ENCODE results near the gene SNX13.

SNX13 gene

DNA sequence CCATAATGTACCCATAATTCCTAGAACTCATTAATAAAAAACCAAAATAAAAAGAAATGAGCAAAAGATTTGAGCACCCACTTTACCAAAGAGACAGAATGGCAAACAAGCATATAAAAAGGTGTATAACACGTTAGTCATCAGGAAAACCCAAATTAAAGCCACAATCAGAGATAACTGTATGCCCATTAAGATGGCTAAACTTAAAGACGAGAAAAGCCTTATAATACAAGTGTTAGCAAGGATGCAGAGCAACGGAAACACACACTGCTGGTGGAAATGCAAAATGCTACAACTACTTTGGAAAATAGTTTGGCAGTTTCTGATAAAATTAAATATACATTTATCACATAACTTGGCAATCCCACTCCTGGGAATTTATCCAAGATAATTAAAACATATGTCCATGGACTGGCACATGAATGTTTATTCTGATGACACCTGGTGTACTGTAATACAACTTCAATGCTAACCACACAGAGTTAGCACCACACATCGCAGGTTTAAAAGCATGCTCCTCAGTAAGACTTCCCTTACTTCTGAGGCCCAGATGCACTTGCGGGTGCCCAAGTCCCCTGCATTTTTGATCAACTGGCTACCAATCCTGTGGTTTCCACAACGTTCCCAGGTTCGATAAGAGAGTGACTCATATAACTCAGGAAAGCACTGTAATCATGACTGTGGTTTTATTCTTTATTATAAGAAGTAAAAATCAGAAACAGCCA is 158.6 kb downstream of the SNX13 start:
- no peak for DNase-seq (ENCODE audit: low spot score)

DNA sequence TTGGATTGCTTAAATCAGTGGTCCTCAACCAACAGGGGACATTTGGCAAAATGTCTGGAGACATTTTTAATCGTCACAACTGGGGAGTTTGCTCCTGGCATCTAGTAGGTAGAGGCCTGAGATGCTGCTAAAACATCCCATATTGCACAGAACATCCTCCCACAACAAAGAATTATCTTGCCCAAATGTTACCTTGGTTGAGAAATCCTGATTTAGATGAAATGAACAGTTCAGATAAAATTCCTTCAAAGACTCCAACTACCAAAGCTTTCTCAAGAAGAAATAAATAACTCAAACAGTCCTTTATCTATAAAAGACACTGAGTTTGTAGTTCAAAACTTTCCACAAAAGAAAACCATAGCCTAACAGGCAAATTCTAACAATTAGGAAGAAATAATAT is 160.9 kb downstream of the SNX13 start:
- DNase-seq (ENCODE audit: low spot score), result no peak

GRCh38 chr7:17774716-17775288 is 165.5 kb downstream of the SNX13 start:
- DNase-seq (ENCODE audit: low spot score), result no peak

DNA sequence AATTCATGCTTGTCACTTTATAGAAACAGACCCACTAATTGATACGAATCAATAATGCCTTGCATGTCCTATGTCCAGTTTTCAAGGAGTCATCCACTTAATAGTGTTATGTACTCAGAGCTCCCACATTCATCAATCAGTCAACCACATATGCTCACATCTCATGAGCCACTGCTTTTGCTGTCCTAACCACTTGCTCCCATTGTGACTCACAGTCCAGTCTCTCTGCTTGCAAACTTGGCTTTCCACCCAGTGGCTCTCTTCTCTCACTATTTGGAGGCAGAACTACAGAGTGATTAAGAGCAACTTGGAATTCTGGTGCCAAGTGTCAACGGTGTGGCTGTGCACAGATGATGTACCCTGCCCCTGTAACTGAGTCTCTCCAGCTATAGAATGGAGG is 166.0 kb downstream of the SNX13 start:
- DNase-seq (ENCODE audit: low spot score), result no peak

DNA sequence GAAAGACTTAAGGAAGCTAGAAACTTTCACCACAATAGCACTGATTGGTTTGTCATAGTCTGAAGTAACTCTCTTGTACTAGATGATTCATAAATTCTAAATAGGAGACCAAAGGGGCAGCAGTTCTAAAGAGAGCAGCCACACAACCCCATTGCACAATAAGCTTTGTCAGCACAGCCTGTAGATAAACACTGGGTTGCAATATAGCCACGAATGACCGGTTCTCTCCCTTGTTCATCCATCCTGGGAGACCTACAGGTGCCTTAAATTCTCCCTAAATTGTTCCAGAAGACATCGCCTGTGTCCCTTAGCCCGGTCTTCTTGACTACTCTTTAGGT is 167.0 kb downstream of the SNX13 start:
- no peak for DNase-seq (ENCODE audit: low spot score)

GRCh38 chr7:17772581-17773288 is 167.6 kb downstream of the SNX13 start:
- no peak for DNase-seq (ENCODE audit: low spot score)

DNA sequence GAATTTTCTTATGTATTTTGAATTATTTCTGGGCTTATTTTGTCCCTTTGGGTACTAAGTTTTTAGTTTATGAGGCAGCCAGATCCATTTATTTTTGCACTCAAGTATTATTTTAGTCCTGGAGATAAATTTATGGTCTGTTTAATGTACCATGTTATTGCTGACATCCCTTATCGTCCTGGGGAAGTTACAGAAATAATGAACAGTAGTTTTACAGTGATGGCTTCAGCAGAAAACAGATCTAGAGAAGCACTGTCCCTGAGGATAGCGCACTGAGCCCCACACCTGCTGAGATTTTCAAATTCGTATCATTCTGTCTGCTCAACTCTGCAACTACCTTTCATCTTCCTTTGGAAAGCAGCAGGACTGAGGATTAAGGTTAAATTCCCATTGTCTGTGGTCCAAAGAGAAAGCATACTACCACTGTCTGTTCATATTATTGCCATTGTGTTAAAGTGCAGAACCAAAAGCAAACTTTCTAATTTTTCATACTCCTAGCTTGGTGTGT is 168.3 kb downstream of the SNX13 start:
- no peak for DNase-seq (ENCODE audit: low spot score)

GRCh38 chr7:17770710-17771375 is 169.5 kb downstream of the SNX13 start:
- DNase-seq (ENCODE audit: low spot score), result no peak

- DNase-seq (ENCODE audit: low spot score), result peak; percentile 64
Measured at GRCh38 chr7:17769918-17770317, 170.4 kb downstream of the SNX13 start.

- no peak for DNase-seq (ENCODE audit: low spot score)
Measured at GRCh38 chr7:17758008-17758407, 182.3 kb downstream of the SNX13 start.

DNA sequence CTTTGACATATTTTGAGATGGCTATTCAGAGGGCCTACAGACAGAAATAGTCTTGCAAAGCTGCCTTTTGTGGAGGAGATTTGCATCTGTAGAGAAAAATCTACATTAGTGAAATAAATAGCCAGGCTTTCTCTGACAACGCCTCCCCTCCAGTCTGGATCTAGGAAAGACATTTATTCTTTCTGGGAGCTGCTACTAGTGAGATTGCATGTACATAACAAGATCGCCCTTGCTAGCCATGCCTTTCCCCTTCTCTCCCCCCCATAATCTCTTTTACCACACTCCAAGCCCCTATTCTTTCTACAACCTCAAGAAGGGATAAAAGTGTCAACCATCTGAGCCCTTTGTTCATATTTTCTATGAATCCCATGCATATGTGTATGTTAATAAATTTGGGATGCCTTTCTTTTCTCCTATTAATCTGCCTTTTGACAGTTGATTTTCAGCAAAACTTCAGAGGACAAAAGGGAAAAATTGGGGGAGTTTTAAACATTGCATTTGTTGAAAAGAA is 194.2 kb downstream of the SNX13 start:
- no peak for DNase-seq (ENCODE audit: low spot score)

- DNase-seq (ENCODE audit: low spot score), result no peak
Measured at GRCh38 chr7:17745610-17746009, 194.7 kb downstream of the SNX13 start.

DNA sequence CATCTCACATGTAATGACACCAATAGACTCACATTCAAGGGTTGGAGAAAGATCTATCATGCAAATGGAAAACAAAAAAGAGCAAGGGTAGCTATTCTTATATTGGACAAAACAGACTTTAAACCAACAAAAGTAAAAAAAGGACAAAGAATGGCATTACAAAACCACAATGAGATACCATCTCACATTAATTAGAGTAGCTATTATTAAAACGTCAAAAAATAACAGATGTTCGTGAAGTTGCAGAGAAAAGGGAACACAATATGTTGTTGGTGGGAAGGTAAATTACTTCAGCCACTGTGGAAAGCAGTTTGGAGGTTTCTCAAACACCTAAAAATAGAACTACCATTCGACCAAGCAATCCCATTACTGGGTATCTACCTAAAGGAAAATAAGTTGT is 197.0 kb downstream of the SNX13 start:
- no peak for DNase-seq (ENCODE audit: low spot score)

DNA sequence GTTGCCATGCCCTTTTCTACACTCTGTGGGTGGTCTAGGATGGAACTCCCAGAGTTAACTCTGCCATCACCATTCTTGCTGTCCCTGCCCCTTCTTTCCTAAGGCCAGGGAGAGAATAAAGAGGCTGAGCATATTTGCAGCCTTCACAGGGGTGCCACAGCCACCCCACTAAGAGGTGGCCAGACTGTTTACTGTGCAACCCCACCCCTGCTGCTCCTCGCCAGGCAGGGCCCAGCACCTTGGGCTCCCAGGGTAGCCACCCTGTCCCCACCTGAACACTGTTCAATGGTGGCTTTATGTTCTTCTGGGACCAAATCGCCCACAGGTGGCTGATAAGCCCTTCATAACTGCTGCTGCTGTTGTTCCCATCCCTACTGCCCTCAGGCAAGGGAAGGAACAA is 198.9 kb downstream of the SNX13 start:
- no peak for DNase-seq (ENCODE audit: low spot score)
